ENCODE data around the gene MYBL2.
"Not testable (repeated sequence)": the region's sequence is repeated elsewhere in the genome, so short reads cannot be mapped to it uniquely, and the experiment has no call there.

MYBL2 gene

GRCh38 chr20:43666376-43667328, at the start of gene MYBL2:
TSS of gene MYBL2 (plus strand) at chr20:43667114. CDS start at chr20:43667284, 170 bp downstream.
- peak; percentile 63 for DNase-seq (ENCODE audit: low spot score)

GRCh38 chr20:43631598-43631997, 35.3 kb upstream of the MYBL2 start:
- no peak for DNase-seq (ENCODE audit: low spot score)

GRCh38 chr20:43636429-43636828, 30.5 kb upstream of the MYBL2 start:
- no peak for DNase-seq (ENCODE audit: low spot score)

GRCh38 chr20:43642548-43642947, 24.4 kb upstream of the MYBL2 start:
- DNase-seq (ENCODE audit: low spot score): no peak

GRCh38 chr20:43650997-43651525, 15.9 kb upstream of the MYBL2 start:
- no peak for DNase-seq (ENCODE audit: low spot score)

- DNase-seq (ENCODE audit: low spot score): not testable (repeated sequence)
Observed at GRCh38 chr20:43651650-43652184, 15.2 kb upstream of the MYBL2 start.

- no peak for DNase-seq (ENCODE audit: low spot score)
Observed at GRCh38 chr20:43653966-43654365, 12.9 kb upstream of the MYBL2 start.

- not testable (repeated sequence) for DNase-seq (ENCODE audit: low spot score)
Observed at GRCh38 chr20:43655176-43655575, 11.7 kb upstream of the MYBL2 start.

- DNase-seq (ENCODE audit: low spot score): no peak
Observed at GRCh38 chr20:43655937-43656336, 11.0 kb upstream of the MYBL2 start.

GRCh38 chr20:43658069-43658722, 8.7 kb upstream of the MYBL2 start:
- DNase-seq (ENCODE audit: low spot score): no peak

- DNase-seq (ENCODE audit: low spot score): no peak
Observed at GRCh38 chr20:43658723-43659419, 8.0 kb upstream of the MYBL2 start.

- DNase-seq (ENCODE audit: low spot score): peak; percentile 18
Observed at GRCh38 chr20:43662943-43663655, 3.8 kb upstream of the MYBL2 start.

- DNase-seq (ENCODE audit: low spot score): no peak
Observed at GRCh38 chr20:43665466-43666176, 1.3 kb upstream of the MYBL2 start.

- peak; percentile 14 for DNase-seq (ENCODE audit: low spot score)
Observed at GRCh38 chr20:43667341-43668132, 623 bp downstream of the MYBL2 start.

GRCh38 chr20:43669332-43669731, 2.4 kb downstream of the MYBL2 start:
- DNase-seq (ENCODE audit: low spot score): no peak

GRCh38 chr20:43670423-43670822, 3.5 kb downstream of the MYBL2 start:
- DNase-seq (ENCODE audit: low spot score): no peak

- no peak for DNase-seq (ENCODE audit: low spot score)
Observed at GRCh38 chr20:43676368-43676767, 9.5 kb downstream of the MYBL2 start.

GRCh38 chr20:43680981-43681380, 14.1 kb downstream of the MYBL2 start:
- no peak for DNase-seq (ENCODE audit: low spot score)

- DNase-seq (ENCODE audit: low spot score): no peak
Observed at GRCh38 chr20:43681468-43681942, 14.6 kb downstream of the MYBL2 start.

GRCh38 chr20:43681991-43682410, 15.1 kb downstream of the MYBL2 start:
- no peak for DNase-seq (ENCODE audit: low spot score)

Data from hepatic stellate cell (primary cell).